Left hindlimb (tissue), 1 donor: Measurements from ENCODE around the gene TRAFD1.

ENCODE experiments used
- DNase-seq: peaks from one replicate; pipeline ENCODE4 v3.0.0-alpha.2; 2018

Gene TRAFD1

DNA sequence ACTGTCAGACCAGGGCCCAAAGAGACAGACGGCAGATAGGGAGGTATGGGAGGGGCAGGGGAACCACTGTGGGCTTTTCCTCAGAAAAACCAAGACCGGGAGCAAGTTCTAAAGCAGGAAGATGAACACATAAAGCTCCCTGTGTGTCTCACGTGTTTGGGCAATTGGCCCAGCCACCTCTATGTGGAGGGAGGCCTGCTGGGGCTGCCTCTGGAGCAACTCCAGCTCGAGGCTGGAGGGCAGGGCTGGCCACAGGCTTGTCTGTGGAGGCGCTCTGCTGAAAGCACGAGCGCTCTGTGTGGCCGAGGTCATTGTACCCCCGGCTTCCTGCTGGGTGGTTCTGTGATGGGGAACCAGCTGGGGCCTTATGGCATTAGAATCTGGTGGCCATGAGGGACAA is 36.4 kb downstream of the TRAFD1 start:
- no peak for DNase-seq

- DNase-seq: no peak
Measured at GRCh38 chr12:112162241-112162790, 37.0 kb downstream of the TRAFD1 start.

DNA sequence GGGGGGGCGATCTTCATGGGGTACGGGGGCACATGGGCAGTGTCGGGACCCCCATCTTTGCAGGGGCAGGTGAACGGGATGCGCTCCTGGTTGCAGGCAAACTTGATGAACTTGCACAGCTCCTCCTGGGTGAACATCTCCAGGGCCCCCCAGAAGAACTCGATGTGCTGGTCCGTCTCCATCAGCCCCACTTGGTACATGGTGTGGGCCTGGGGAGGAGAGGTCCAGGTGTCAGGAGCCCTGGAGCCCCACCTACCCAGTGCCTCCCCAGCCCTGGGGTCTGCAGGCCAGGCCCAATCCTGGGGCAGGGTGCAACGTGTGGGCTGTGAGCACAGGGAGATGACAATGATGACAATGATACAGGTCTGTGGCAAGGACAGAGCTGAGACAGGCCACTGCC is 37.7 kb downstream of the TRAFD1 start:
- DNase-seq: no peak

DNA sequence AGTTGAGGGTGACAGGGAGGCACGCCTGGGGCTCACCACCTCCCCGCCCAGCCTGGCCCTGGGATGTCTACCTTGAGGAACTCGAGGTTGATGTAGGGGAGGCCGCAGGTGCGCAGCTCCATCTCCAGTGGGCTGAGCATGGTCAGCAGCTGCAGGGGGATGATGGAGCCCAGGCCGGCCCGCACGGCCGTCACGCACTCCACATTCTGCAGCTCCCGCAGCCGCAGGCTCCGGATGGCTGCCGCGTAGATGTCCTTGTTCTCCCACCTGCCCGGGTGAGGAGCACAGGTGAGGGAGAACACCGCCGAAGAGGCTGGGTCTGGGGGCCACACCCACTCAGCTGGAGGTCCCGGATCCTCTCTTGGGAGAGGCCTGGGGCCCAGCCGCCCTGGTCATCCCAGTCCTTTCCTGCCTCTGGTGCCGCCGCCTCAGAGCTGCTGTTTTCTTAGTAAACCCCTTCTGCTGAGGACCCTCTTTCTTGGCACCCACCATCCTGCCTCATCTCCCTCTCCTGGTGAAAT is 38.2 kb downstream of the TRAFD1 start:
- DNase-seq: no peak

DNA sequence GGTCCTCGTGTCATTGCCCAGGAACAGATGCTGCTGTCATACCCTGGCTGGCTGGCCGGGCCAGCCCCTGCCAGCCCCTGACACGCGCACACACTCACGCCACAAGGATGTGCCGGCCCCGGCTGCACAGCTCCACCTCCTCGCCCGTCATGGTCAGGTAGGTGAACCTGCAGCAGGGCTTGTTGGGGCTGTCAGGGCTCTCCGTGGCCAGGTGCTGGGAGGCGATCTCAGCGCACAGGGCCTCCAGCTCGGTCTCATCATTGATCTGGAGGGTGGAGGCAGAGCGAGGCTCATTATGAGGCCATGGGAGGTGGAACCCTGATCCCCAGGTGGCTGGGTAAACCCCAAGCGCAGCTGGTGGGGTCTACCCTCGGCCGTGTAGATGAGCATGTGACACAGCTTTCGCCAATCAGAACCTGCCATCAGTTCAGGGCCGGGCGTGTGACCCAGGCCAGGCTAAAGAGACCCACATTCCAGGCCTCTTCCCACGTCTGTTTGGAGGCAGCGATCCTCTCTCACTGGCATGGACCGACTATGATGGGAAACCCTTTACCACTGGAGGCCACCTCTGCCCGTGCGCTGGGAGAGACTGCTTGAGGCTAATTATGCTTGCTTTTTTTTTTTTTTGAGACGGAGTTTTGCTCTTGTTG is 38.8 kb downstream of the TRAFD1 start:
- DNase-seq: no peak

- DNase-seq: no peak
Measured at GRCh38 chr12:112165624-112166023, 40.3 kb downstream of the TRAFD1 start.

DNA sequence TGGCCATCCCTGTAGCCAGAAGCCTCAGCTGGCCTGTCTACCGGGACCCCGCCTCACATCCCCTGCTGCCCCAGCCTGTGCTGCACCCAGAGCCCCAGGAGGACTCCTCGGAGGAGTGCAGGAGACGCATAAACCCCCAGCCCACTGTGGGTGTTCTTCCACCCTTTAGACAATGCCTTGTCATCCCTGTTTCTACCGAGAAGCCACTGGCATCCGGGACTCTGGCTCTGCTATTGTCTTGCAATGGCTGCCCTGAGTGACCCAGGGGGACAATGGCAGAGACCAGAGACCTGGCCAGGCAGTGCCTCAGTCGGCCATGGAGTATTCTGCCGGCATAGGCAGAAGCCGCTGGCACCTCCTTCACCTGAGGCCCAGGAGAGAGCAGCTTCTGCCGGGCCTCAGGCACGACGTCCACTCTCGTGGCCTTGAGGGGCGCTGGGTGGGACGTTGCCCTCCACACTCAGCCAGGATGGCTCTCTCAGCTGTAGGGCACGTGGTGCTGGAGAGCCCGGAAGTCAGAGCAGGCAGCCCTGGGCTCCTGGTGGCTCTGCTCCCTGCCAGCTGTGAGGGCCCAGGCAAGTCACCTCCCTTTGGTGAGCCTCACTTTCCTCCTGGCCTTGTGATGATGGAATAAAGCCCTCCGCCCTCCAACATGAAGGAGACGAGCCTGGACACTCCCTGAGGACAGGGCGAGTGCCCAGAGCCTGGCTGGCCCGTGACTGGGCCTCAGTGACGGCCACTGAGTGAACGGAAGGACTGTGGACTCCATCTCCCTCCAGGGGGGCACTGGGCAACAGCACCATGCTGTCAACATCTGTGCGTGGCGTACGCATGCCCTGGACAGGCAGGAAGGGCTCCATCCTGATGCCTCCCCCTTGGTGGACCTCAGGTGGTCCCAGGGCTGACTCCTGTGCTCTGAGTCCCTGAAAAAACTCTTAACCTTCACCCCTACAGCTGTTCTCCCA is 41.0 kb downstream of the TRAFD1 start:
- DNase-seq: no peak

DNA sequence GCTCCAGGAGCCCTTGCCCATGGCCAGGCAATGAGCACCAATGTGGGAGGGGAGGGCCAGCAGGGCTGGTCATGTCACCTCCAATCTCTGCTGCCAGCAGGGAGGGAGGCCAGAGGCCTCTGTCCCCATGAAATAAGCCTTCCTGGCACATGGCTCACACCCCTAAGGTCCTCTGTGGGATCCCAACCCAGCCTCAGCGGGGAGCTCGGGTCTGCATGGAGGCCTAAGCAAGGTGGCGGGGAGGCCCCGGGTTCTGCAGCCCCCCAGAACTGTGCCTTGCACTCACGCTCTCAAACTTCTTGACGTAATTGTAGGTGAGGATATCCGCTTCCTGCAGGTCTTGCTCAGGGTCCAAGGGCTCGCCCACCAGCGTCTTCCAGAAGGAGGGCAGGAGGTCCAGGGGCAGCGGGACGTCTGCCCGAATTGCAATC is 41.7 kb downstream of the TRAFD1 start:
- no peak for DNase-seq

DNA sequence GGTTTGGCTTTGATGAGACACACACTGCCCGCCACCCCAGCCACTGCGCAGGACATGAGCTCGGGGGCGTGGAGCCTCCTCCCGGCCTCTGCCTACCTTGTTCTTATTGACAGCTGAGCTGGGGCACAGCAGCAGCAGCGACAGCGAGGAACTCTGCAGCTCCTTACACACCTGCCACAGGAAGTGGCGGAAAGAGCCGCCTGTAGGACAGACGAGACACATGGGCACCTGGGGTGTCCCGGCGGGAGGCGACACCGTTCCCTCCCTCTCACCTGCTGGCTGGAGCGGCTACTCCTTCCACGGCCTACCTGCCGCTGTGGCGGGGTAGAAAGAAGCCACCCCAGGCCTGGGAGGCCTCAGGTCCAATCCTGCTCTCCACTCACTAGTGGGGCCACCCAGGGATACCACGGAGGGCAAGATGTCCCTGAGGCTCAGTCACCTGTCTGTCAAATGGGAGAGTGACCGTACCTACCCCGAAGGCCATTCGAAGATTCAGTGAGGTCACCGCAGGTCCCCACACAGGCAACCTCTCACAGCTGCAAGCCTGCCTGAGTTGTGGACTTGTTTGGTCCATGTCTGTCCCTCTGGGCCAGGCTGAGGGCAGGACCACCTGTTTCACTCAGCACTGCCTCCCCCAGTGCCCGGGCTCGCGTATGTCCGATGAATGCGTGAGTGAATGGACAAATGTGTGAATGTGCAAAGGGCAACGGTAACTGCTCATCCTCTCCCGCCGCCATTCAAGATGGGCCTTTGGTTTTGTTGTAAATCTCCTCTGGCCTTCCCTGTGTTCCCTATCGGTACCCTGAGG is 42.6 kb downstream of the TRAFD1 start:
- no peak for DNase-seq

GRCh38 chr12:112168561-112168971 is 43.2 kb downstream of the TRAFD1 start:
- no peak for DNase-seq

DNA sequence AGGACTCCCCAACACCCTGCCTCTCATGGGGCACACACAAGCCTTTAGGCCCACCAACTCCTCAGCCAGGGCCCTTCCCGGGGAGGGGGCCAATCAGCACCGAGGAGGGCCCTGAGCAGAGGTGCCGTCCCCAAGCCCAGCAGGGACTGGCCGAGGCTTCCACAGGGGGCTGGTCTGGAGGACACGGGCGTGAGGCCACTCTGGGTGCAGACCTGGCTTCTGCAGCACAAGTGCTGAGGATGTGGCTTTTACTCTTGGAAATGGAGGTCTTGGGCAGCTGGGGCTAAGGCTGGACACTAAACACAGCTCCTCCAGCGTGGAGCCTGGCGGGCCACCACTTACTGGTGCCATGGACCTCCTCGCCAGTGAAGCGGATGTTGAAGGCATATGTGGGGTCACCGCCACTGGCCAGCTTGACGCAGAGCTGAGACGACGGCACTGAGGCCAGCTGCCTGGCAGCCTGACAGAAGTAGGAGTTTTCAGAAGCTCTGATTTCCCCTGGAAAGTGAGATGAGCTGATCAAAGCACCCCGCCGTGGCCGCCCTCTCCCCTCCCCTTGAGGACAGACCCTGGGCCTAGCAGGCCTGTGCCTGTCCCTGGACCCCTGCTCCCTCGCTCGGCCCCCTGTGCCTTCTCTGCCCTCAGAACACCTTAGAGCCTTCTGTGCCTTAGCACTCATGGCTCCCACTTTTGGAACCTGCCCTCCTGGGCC is 44.0 kb downstream of the TRAFD1 start:
- no peak for DNase-seq

DNA sequence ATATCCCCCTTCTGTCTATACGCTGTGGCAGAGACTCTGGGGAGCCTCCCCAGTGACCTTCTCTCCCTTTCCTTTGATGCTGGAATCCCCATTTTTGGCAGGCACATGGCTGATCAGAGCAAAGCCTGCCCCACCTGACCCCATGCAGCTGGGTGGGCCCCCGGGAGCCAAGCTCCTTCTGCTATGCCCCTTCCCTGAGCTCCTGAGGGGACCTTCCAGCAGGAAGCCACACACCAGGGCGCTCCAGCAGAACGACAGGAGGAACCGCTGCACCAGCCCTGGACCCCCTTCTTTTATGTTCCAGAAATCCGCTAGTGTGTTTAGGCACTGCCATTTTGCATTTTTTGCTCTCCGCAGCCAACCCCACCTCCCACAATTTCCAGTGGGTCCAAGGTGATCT is 44.6 kb downstream of the TRAFD1 start:
- no peak for DNase-seq

DNA sequence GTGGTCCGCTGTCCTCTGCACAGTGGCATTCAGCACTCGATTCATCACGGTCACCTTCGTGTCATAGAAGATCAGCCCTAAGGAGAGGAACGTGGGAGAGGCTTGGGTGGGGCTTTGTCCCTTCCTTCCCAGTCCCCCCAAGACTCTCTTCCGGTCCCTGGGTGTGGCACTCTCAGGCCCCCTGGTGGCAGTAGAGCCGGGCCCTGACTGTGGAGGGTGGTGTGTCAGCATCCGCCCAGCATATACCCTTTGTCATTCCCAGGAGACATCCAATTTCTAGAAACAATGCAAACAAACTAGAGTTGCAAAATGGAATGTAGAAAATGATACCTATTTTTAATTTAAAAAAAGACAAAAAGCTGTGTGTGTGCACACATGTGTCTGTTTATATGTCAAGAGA is 45.0 kb downstream of the TRAFD1 start:
- DNase-seq: no peak

GRCh38 chr12:112170971-112171596 is 45.7 kb downstream of the TRAFD1 start:
- DNase-seq: no peak

DNA sequence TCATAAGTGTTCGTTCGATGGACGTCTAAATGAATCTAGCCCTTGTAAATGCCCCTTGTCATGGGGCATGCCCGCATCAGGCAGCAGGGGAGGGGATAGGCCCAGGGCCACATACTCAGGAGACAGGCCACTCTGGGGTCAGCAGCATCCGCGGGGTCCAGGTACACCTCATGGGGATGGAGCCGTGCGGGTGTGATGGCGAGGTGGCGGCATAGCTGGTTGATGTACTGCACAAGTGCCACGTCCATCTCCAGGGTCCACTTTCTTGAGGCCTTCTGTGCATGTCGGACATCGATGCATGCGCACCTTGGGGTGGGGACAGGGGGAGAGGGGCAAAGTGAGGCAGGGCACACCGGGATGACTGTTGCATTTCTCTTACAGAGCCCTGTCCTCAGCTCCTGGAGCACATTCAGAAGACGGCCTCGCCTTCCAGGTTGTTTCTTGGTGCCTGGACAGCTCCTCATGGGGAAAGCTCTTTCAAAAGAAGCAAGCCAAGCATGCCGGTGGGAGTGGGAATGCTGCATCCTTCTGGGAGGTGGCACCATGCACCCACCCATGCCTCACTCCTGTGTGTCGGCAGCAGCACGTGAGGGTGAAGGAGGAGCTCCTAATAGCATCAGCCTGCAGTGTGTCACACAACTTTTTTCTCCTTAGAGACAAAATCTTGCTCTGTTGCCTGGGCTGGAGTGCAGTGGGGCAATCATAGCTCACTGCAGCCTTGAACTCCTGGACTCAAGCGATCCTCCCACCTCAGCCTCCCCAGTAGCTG is 47.4 kb downstream of the TRAFD1 start:
- DNase-seq: no peak

- DNase-seq: no peak
Measured at GRCh38 chr12:112175361-112176155, 50.2 kb downstream of the TRAFD1 start.

GRCh38 chr12:112176321-112177010 is 51.1 kb downstream of the TRAFD1 start:
- DNase-seq: no peak

DNA sequence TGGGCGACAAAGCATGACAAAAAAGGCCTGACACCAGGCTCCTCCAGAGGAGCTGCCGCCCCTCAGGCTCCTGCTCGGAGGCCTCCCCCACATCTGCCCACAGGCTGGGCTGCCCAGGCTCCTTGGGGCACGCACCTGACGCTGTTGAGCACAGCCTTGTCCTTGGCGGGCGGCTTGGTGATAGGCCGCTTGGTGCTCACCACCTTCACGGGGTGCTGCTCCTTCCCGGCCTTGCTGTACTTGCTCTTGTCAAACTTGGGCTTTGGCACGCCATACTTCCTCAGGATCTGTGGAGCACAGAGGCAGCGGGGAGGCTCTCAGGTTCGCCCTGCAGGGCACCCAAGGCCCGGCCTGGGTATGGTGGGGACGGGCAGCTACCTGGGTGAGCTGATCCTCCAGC is 53.4 kb downstream of the TRAFD1 start:
- no peak for DNase-seq

GRCh38 chr12:112179341-112179740 is 54.0 kb downstream of the TRAFD1 start:
- no peak for DNase-seq
